Measurements from ENCODE around the gene PRR13.

DNA sequence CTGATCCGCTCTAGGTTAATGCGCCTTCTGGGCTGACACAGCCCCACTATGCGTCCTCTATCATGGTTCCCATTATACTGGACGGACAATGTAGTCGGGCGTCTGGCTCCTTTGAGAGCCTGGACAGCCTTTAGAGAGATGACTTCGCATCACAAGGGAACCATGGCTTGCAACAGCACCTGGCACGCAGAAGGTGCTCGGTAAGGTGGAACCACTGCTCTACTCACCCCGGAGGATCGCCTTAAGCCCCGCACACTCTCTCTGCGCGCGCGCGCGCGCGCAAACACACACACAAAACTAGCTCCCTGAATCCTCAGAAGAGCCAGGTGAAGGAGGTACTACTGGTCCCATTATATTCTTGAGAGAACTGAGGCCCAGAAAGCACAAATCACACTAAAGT, 50.7 kb downstream of the PRR13 start:
- no peak for TF ChIP-seq CTCF (IDR thresholded peaks at IDR 0.05; ENCODE audit: poor library complexity)
- no peak for TF ChIP-seq EZH2 (IDR thresholded peaks at IDR 0.05; ENCODE audit: borderline replicate concordance)
- no peak for TF ChIP-seq EZH2phosphoT487 (IDR thresholded peaks at IDR 0.05; ENCODE audit: low read depth, severe bottlenecking, unreplicated experiment)
